Putamen (tissue), 1 donor: ENCODE results near the gene KRTAP27-1.

ENCODE experiments used
- DNase-seq: peaks from one replicate; pipeline ENCODE4 v3.0.0-alpha.2; 2016; ENCODE audit warnings: low spot score

KRTAP27-1 gene

GRCh38 chr21:30337276-30337744, at the start of gene KRTAP27-1:
KRTAP27-1 (minus strand) TSS chr21:30337694; CDS start chr21:30337668, 26 bp downstream.
- DNase-seq: no peak

- DNase-seq: no peak
Measured at GRCh38 chr21:30382201-30382600, 44.7 kb upstream of the KRTAP27-1 start.

- DNase-seq: no peak
Measured at GRCh38 chr21:30372139-30372770, 34.8 kb upstream of the KRTAP27-1 start, which contains the start of gene KRTAP13-2. KRTAP13-2 (minus strand) TSS chr21:30372271; CDS start chr21:30372213, 58 bp downstream.

GRCh38 chr21:30355906-30356305, 18.4 kb upstream of the KRTAP27-1 start:
- DNase-seq: no peak

- no peak for DNase-seq
Measured at GRCh38 chr21:30354308-30355005, 17.0 kb upstream of the KRTAP27-1 start.

- DNase-seq: no peak
Measured at GRCh38 chr21:30351534-30351933, 14.0 kb upstream of the KRTAP27-1 start.

- DNase-seq: no peak
Measured at GRCh38 chr21:30349572-30349971, 12.1 kb upstream of the KRTAP27-1 start.

GRCh38 chr21:30348506-30348905, 11.0 kb upstream of the KRTAP27-1 start, which contains the start of gene KRTAP23-1:
KRTAP23-1 (minus strand) TSS chr21:30348606; CDS start chr21:30348606, 0 bp downstream.
- no peak for DNase-seq

- DNase-seq: no peak
Measured at GRCh38 chr21:30345014-30345413, 7.5 kb upstream of the KRTAP27-1 start.

GRCh38 chr21:30340714-30341573, 3.5 kb upstream of the KRTAP27-1 start:
- peak; percentile 15 for DNase-seq

- no peak for DNase-seq
Measured at GRCh38 chr21:30338717-30339116, 1.2 kb upstream of the KRTAP27-1 start.

GRCh38 chr21:30337772-30338171, 278 bp upstream of the KRTAP27-1 start:
- DNase-seq: no peak

- DNase-seq: no peak
Measured at GRCh38 chr21:30336596-30336995, 898 bp downstream of the KRTAP27-1 start.

- no peak for DNase-seq
Measured at GRCh38 chr21:30333736-30334135, 3.8 kb downstream of the KRTAP27-1 start.

- DNase-seq: no peak
Measured at GRCh38 chr21:30332681-30333080, 4.8 kb downstream of the KRTAP27-1 start.

- DNase-seq: no peak
Measured at GRCh38 chr21:30329203-30329875, 8.2 kb downstream of the KRTAP27-1 start.

GRCh38 chr21:30326390-30326789, 11.1 kb downstream of the KRTAP27-1 start:
- DNase-seq: no peak

GRCh38 chr21:30320215-30320614, 17.3 kb downstream of the KRTAP27-1 start, which contains the start of gene KRTAP26-1:
KRTAP26-1 (minus strand) TSS chr21:30320315; CDS start chr21:30320035, 280 bp downstream.
- DNase-seq: no peak

GRCh38 chr21:30315701-30316100, 21.8 kb downstream of the KRTAP27-1 start:
- DNase-seq: no peak

- no peak for DNase-seq
Measured at GRCh38 chr21:30306884-30307283, 30.6 kb downstream of the KRTAP27-1 start.

- DNase-seq: no peak
Measured at GRCh38 chr21:30305136-30305535, 32.4 kb downstream of the KRTAP27-1 start.

GRCh38 chr21:30289215-30289614, 48.3 kb downstream of the KRTAP27-1 start, which contains the start of gene KRTAP25-1:
KRTAP25-1 (minus strand) TSS chr21:30289514; CDS start chr21:30289490, 24 bp downstream.
- no peak for DNase-seq
